Parathyroid adenoma (tissue), 2 donors: ENCODE results near the gene CPLX3.
A peak's percentile ranks its signal among the peaks of the same experiment; 100 is the strongest.

Experiments used
- H2AFZ ChIP-seq: fragments of 300-600 bp; sonication (generic); one replicate; pipeline ENCODE4 v1.7.0; 2017; ENCODE audit warnings: antibody characterized with exemption, mild to moderate bottlenecking
- H3K27ac ChIP-seq: fragments of 300-600 bp; sonication (generic); one replicate; pipeline ENCODE4 v1.7.0; 2017
- H3K27me3 ChIP-seq: fragments of 300-600 bp; sonication (generic); one replicate; pipeline ENCODE4 v1.7.0; 2017; ENCODE audit warnings: low read length; ENCODE audit not compliant: control insufficient read depth, insufficient read depth
- H3K36me3 ChIP-seq: fragments of 300-600 bp; sonication (generic); one replicate; pipeline ENCODE4 v1.7.0; 2017; ENCODE audit warnings: low read length; ENCODE audit not compliant: control insufficient read depth, insufficient read depth
- H3K4me1 ChIP-seq: fragments of 300-600 bp; sonication (generic); one replicate; pipeline ENCODE4 v1.7.0; 2017; ENCODE audit warnings: control low read depth
- H3K4me2 ChIP-seq: fragments of 300-600 bp; sonication (generic); one replicate; pipeline ENCODE4 v1.7.0; 2017; ENCODE audit warnings: low read length
- H3K4me3 ChIP-seq: fragments of 300-600 bp; sonication (generic); one replicate; pipeline ENCODE4 v1.7.0; 2017; ENCODE audit warnings: low read depth, low read length
- H3K79me2 ChIP-seq: fragments of 300-600 bp; sonication (generic); one replicate; pipeline ENCODE4 v1.7.0; 2017; ENCODE audit warnings: control low read depth
- H3K9ac ChIP-seq: fragments of 300-600 bp; sonication (generic); one replicate; pipeline ENCODE4 v1.7.0; 2017; ENCODE audit warnings: mild to moderate bottlenecking
- H3K9me3 ChIP-seq: fragments of 300-600 bp; sonication (generic); one replicate; pipeline ENCODE4 v1.7.0; 2017; ENCODE audit warnings: low read length; ENCODE audit not compliant: control insufficient read depth
- TF ChIP-seq, protein P1 (sequence below): fragments of 300-600 bp; sonication (generic); IDR thresholded peaks from one replicate; pipeline ENCODE4 v1.7.0; 2017; ENCODE audit warnings: antibody characterized with exemption, mild to moderate bottlenecking
- donor health status: primary hyperparathyroidism.

Gene CPLX3

DNA sequence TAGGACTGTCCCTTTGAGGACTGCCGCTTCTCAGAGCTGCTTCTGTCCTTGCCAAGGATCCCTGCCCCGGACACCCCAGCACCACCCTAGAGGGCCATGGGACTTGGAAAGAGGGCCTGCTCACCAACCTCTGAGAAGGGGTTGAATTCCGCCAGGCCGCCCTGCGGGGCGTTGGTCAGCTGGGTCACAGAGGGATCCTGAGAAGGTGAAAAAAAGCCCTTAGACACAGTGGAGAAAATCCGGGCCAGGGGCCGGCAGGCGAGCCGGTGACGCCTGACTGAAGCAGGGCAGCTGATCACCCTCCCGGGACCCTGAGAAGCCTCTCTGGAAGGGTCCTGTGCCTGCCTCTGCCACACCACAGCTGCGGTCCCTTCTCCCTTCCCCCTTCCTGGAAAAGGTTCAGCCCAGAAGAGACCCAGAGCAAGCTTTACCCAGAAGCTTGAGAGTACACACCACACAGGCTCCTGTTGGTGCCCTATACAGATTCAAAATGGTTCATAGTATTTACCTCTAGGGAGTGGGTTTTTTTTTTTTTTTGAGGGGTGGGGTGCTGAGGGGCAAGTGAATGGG, 28.1 kb downstream of the CPLX3 start:
- no peaks in the 10 kb centered on the region for H3K9me3 ChIP-seq
- H3K27ac ChIP-seq, result no peak overlapping the region
- peaks cover 3% of the 10 kb centered on the region for H3K79me2 ChIP-seq
- no peak overlapping the region for H2AFZ ChIP-seq
- TF ChIP-seq, protein P1, sequence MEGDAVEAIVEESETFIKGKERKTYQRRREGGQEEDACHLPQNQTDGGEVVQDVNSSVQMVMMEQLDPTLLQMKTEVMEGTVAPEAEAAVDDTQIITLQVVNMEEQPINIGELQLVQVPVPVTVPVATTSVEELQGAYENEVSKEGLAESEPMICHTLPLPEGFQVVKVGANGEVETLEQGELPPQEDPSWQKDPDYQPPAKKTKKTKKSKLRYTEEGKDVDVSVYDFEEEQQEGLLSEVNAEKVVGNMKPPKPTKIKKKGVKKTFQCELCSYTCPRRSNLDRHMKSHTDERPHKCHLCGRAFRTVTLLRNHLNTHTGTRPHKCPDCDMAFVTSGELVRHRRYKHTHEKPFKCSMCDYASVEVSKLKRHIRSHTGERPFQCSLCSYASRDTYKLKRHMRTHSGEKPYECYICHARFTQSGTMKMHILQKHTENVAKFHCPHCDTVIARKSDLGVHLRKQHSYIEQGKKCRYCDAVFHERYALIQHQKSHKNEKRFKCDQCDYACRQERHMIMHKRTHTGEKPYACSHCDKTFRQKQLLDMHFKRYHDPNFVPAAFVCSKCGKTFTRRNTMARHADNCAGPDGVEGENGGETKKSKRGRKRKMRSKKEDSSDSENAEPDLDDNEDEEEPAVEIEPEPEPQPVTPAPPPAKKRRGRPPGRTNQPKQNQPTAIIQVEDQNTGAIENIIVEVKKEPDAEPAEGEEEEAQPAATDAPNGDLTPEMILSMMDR, result no peak
- no peaks in the 10 kb centered on the region for H3K36me3 ChIP-seq
- no peak overlapping the region for H3K4me3 ChIP-seq
- no peak overlapping the region for H3K9ac ChIP-seq
- no peaks in the 10 kb centered on the region for H3K27me3 ChIP-seq
- H3K4me2 ChIP-seq, result no peak overlapping the region
- H3K4me1 ChIP-seq, result peaks cover 23% of the 10 kb centered on the region

- H3K4me1 ChIP-seq, result peaks cover 21% of the 10 kb centered on the region
- TF ChIP-seq, protein P1, result no peak
- peaks cover 3% of the 10 kb centered on the region for H3K79me2 ChIP-seq
- no peak overlapping the region for H2AFZ ChIP-seq
- no peak overlapping the region for H3K4me2 ChIP-seq
- no peak overlapping the region for H3K27ac ChIP-seq
- H3K36me3 ChIP-seq, result no peaks in the 10 kb centered on the region
- no peak overlapping the region for H3K9ac ChIP-seq
- H3K4me3 ChIP-seq, result no peak overlapping the region
- no peaks in the 10 kb centered on the region for H3K27me3 ChIP-seq
- no peaks in the 10 kb centered on the region for H3K9me3 ChIP-seq
Observed at GRCh38 chr15:74855857-74856256, 29.4 kb downstream of the CPLX3 start.

- peak overlapping the region; percentile 84 for H3K27ac ChIP-seq
- H3K9me3 ChIP-seq, result no peaks in the 10 kb centered on the region
- H3K4me1 ChIP-seq, result peaks cover 21% of the 10 kb centered on the region
- no peaks in the 10 kb centered on the region for H3K27me3 ChIP-seq
- no peaks in the 10 kb centered on the region for H3K36me3 ChIP-seq
- peak overlapping the region; percentile 26 for H3K4me2 ChIP-seq
- TF ChIP-seq, protein P1, result no peak
- H3K79me2 ChIP-seq, result peaks cover 3% of the 10 kb centered on the region
- H3K9ac ChIP-seq, result no peak overlapping the region
- no peak overlapping the region for H2AFZ ChIP-seq
- peak overlapping the region; percentile 3 for H3K4me3 ChIP-seq
Observed at GRCh38 chr15:74856537-74856936, 30.1 kb downstream of the CPLX3 start.

DNA sequence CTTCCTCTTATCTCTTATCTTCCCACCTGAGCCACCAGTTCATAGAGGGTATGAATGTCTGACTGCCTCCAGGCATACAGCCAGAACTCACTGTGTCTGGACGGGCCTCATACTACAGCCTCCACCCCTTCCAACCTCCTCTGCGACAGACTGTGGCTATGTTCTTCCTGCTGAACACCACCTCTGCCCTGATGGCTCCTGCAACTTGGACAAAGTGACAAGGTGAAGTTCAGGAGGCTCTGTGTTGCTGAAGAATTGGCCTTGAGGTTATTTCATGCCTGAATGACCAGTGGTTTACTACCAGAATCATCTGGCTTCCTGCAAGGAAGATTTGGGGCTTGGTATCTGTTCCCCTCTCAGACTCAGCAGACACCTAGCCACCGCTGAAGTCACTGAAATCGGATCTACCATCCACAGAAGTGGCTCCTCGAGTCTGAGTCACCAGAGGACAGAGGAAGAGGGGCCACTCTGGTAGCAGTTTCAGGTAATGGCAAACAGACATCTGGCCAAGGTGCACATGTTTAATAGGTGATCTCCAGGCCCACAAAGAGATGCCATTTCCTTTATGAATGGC, 30.7 kb downstream of the CPLX3 start:
- H3K4me3 ChIP-seq, result peak overlapping the region; percentile 3
- H2AFZ ChIP-seq, result no peak overlapping the region
- TF ChIP-seq, protein P1, result no peak
- H3K79me2 ChIP-seq, result peaks cover 3% of the 10 kb centered on the region
- no peaks in the 10 kb centered on the region for H3K27me3 ChIP-seq
- H3K27ac ChIP-seq, result peak overlapping the region; percentile 84
- no peaks in the 10 kb centered on the region for H3K36me3 ChIP-seq
- peak overlapping the region; percentile 26 for H3K4me2 ChIP-seq
- H3K9me3 ChIP-seq, result no peaks in the 10 kb centered on the region
- peaks cover 21% of the 10 kb centered on the region for H3K4me1 ChIP-seq
- no peak overlapping the region for H3K9ac ChIP-seq
